Measurements from ENCODE around the gene ECM2. TPM values are rescaled to one million over a fixed set of nuclear protein-coding genes. Genes with fewer than 3 reads are reported as not detected.

The ECM2 gene
- total RNA-seq, 1 experiment from 2014 or later = 0.95 TPM

- H3K27me3 ChIP-seq = no peaks in the 10 kb centered on the region
- no peaks in the 10 kb centered on the region for H3K36me3 ChIP-seq
- H3K9me3 ChIP-seq = no peaks in the 10 kb centered on the region
- DNase-seq = no peak
- no peak overlapping the region for H3K4me3 ChIP-seq
These were observed 78.2 kb downstream of the ECM2 start for GRCh38 chr9:92457576-92457975.

DNA sequence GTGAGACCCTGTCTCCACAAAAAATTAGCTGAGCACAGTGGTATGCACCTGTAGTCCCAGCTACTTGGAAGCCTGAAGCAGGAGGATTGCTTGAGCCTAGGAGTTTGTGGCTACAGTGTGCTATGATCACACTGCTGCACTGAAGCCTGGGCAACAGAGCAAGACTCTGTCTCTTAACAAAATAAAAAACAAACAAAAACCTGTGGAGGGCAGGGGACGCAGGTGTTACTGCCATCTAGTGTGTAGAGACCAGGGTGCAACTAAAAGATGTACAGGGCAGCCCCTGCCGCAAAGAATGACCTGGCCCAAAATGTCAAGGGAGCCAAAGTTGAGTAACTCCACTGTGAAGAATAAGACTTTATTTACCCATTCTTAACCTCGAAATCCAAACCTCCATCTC lies 80.6 kb downstream of the ECM2 start:
- Histone ChIP-seq H3K36me3 (no peaks in the 10 kb centered on the region), H3K4me3 (no peak overlapping the region)
- DNase-seq = no peak

GRCh38 chr9:92446536-92446935 lies 89.3 kb downstream of the ECM2 start:
- Histone ChIP-seq H3K4me3 (no peak overlapping the region), H3K27me3 (no peaks in the 10 kb centered on the region), H3K36me3 (no peaks in the 10 kb centered on the region), H3K9me3 (no peaks in the 10 kb centered on the region)
- DNase-seq = no peak

More for the DNA sequence above, 80.6 kb downstream of the ECM2 start:
- Histone ChIP-seq H3K9me3 (no peaks in the 10 kb centered on the region), H3K27me3 (no peaks in the 10 kb centered on the region)

Other genes starting within 250 kb of the ECM2 start
- gene IARS1, start 242.3 kb downstream of the ECM2 start, total RNA-seq (2014; rRNA removed; shearing (Covaris generic); ENCODE audit: low replicate concordance) = 283 and 306 TPM in 2 replicates
- 22.3 and 31.0 TPM in 2 replicates for gene NOL8, start 210.6 kb downstream of the ECM2 start, total RNA-seq (2014; rRNA removed; shearing (Covaris generic); ENCODE audit: low replicate concordance)
- 16.2 and 37.6 TPM in 2 replicates for gene CENPP, start 210.0 kb downstream of the ECM2 start, total RNA-seq (2014; rRNA removed; shearing (Covaris generic); ENCODE audit: low replicate concordance)
- 0.33 TPM in 1 of 2 replicates, not detected in the other for gene OGN, start 131.4 kb downstream of the ECM2 start, total RNA-seq (2014; rRNA removed; shearing (Covaris generic); ENCODE audit: low replicate concordance)
- not detected in 2 replicates for gene OMD, start 111.5 kb downstream of the ECM2 start, total RNA-seq (2014; rRNA removed; shearing (Covaris generic); ENCODE audit: low replicate concordance)
- gene ASPN, start 53.5 kb downstream of the ECM2 start, total RNA-seq (2014; rRNA removed; shearing (Covaris generic); ENCODE audit: low replicate concordance) = not detected in 2 replicates
- gene IPPK, start 134.1 kb upstream of the ECM2 start, total RNA-seq (2014; rRNA removed; shearing (Covaris generic); ENCODE audit: low replicate concordance) = 9.8 and 13.3 TPM in 2 replicates
- gene BICD2, start 228.8 kb upstream of the ECM2 start, total RNA-seq (2014; rRNA removed; shearing (Covaris generic); ENCODE audit: low replicate concordance) = 35.6 and 49.5 TPM in 2 replicates